AG04449 (cell line): ENCODE measurements around the gene EIF2B2.

Experiments used
- CTCF ChIA-PET: fragments of 350-600 bp; formaldehyde crosslinking; extraction: SDS; loops from one replicate; lab custom pipeline; 2021; ENCODE audit warnings: antibody characterized with exemption; lab: Yijun Ruan, JAX
- POLR2A ChIA-PET: fragments of 400-600, 350-600 bp; formaldehyde crosslinking; extraction: SDS; loops from one replicate; lab custom pipeline; 2020; ENCODE audit warnings: antibody characterized with exemption, inconsistent platforms; lab: Yijun Ruan, JAX
- DNase-seq: peaks from one replicate; pipeline ENCODE4 v3.0.0-alpha.2; 2010; ENCODE audit warnings: low read depth, low spot score
- H3K4me3 ChIP-seq: 2 replicates; pipeline ENCODE4 v1.5.1; 2011; ENCODE audit warnings: low read depth, mild to moderate bottlenecking, control low read depth, low read length
- TF ChIP-seq, protein P1 (sequence below): IDR thresholded peaks from one replicate; pipeline ENCODE4 v1.5.1; 2011; ENCODE audit warnings: mild to moderate bottlenecking, moderate library complexity, low read length, control low read depth, inconsistent platforms; ENCODE audit not compliant: insufficient read depth; ENCODE audit errors: missing control alignments

The EIF2B2 gene

DNA sequence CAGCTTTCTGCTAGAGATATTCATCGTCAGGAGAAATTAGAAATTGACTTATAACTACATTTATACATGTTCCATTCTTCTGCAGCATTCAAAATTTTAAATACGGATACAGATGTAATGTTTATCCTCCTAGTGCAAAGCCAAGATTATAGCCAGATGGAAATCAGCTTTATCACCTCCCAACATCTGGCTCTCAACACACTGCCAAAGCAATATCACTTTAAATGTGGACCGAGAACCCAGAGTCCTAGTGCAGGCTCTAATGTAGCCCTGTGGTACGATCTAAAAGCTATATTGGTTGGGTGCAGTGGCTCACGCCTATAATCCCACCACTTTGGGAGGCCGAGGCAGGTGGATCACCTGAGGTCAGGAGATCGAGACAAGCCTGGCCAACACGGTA is 42.0 kb downstream of the EIF2B2 start:
- no peak for DNase-seq
- TF ChIP-seq, protein P1, sequence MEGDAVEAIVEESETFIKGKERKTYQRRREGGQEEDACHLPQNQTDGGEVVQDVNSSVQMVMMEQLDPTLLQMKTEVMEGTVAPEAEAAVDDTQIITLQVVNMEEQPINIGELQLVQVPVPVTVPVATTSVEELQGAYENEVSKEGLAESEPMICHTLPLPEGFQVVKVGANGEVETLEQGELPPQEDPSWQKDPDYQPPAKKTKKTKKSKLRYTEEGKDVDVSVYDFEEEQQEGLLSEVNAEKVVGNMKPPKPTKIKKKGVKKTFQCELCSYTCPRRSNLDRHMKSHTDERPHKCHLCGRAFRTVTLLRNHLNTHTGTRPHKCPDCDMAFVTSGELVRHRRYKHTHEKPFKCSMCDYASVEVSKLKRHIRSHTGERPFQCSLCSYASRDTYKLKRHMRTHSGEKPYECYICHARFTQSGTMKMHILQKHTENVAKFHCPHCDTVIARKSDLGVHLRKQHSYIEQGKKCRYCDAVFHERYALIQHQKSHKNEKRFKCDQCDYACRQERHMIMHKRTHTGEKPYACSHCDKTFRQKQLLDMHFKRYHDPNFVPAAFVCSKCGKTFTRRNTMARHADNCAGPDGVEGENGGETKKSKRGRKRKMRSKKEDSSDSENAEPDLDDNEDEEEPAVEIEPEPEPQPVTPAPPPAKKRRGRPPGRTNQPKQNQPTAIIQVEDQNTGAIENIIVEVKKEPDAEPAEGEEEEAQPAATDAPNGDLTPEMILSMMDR, result no peak
- H3K4me3 ChIP-seq, result no peak overlapping the region
- CTCF ChIA-PET, result interaction anchor here (1.1 kb wide), 1 partner anchor 444 kb away, joined by 3 read pairs; no protein-coding TSS in a partner anchor
- POLR2A ChIA-PET, result no interaction called here

GRCh38 chr14:75046275-75046674 is 43.6 kb downstream of the EIF2B2 start:
- no peak overlapping the region for H3K4me3 ChIP-seq
- CTCF ChIA-PET, result no interaction called here
- POLR2A ChIA-PET, result no interaction called here
- no peak for DNase-seq
- TF ChIP-seq, protein P1, result no peak

DNA sequence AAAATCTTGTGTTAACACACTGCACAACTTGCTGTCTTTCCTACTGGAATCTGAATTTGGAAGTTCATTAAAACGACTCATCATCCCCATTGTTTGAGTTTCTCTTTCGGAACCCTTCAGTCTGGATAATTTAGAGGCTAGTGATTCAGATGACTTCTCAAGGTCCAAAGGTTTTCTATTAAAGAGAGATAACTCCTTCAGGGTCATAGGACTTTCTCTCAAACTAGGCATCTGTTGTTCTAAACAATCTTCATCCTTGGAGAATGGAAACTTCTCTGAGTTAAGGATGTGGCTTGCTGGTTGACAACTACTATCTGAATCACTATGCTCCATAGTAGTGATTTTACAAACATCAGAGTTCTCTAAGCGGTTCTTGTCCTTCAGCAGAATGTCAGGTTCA is 44.2 kb downstream of the EIF2B2 start:
- no peak overlapping the region for H3K4me3 ChIP-seq
- CTCF ChIA-PET, result no interaction called here
- TF ChIP-seq, protein P1, result no peak
- DNase-seq, result no peak
- POLR2A ChIA-PET, result no interaction called here

DNA sequence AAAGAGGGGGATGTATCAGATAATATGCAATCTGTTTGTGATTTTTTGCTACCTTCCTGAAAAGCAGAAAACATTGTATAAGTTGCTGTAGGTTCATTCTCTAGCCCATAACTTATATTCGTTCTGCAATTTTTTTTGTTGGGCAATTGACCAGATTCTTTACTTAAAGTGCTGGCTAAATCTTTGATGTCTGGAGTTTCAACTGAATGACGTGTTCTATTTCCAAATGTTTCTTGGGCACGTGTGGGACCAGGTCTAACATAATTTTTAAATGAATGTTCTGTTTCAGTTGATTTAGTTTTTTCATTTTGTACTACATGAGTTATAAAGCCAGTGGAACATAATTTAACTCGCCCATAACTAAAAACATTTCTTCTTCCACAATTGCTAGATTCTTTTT is 44.8 kb downstream of the EIF2B2 start:
- POLR2A ChIA-PET, result no interaction called here
- H3K4me3 ChIP-seq, result no peak overlapping the region
- TF ChIP-seq, protein P1, result no peak
- no peak for DNase-seq
- CTCF ChIA-PET, result no interaction called here

GRCh38 chr14:75048101-75048500 is 45.4 kb downstream of the EIF2B2 start:
- POLR2A ChIA-PET, result no interaction called here

GRCh38 chr14:75049136-75049535 is 46.4 kb downstream of the EIF2B2 start:
- TF ChIP-seq, protein P1, result no peak
- ChIA-PET POLR2A (interaction anchor here (0.7 kb wide), 1 partner anchor 24 kb away, joined by 3 read pairs; no protein-coding TSS in a partner anchor), CTCF (interaction anchor here (1.1 to 1.9 kb wide), 5 partner anchors 13 to 144 kb away, joined by 3 to 9 read pairs (median 3); no protein-coding TSS in a partner anchor)
- DNase-seq, result no peak
- no peak overlapping the region for H3K4me3 ChIP-seq

More at GRCh38 chr14:75048101-75048500, 45.4 kb downstream of the EIF2B2 start:
- DNase-seq, result no peak
- TF ChIP-seq, protein P1, result no peak
- CTCF ChIA-PET, result interaction anchor here (1.5 to 1.9 kb wide), 2 partner anchors 40 to 143 kb away, joined by 4 to 9 read pairs; no protein-coding TSS in a partner anchor
- H3K4me3 ChIP-seq, result no peak overlapping the region
